ENCODE results near the gene FCMR. TPM values are rescaled to one million over a fixed set of nuclear protein-coding genes. Genes with fewer than 3 reads are reported as not detected.

Gene FCMR
- total RNA-seq, 1 donor from 2014 or later, result 0.58 TPM

- no peak for DNase-seq (ENCODE audit: extremely low spot score, unreplicated experiment)
- Mint-ChIP-seq H3K27me3 (peaks cover 52% of the 10 kb centered on the region), H3K9me3 (no peaks in the 10 kb centered on the region), H3K27ac (no peak overlapping the region), H3K4me1 (ENCODE audit: unreplicated experiment) (no peaks in the 10 kb centered on the region), H3K36me3 (no peaks in the 10 kb centered on the region), H3K4me3 (no peak overlapping the region)
- no peak for TF ChIP-seq CTCF (conservative IDR thresholded peaks at IDR 0.05)
Measured at GRCh38 chr1:206863266-206863665, 58.5 kb downstream of the FCMR start.

GRCh38 chr1:206860165-206860564 is 61.6 kb downstream of the FCMR start:
- DNase-seq (ENCODE audit: extremely low spot score, unreplicated experiment), result no peak
- Mint-ChIP-seq H3K27me3 (peaks cover 29% of the 10 kb centered on the region), H3K36me3 (no peaks in the 10 kb centered on the region), H3K27ac (no peak overlapping the region), H3K4me3 (no peak overlapping the region), H3K4me1 (ENCODE audit: unreplicated experiment) (no peaks in the 10 kb centered on the region), H3K9me3 (no peaks in the 10 kb centered on the region)
- TF ChIP-seq CTCF (conservative IDR thresholded peaks at IDR 0.05), result no peak

- Mint-ChIP-seq H3K27ac (no peak overlapping the region), H3K36me3 (no peaks in the 10 kb centered on the region), H3K27me3 (peaks cover 25% of the 10 kb centered on the region), H3K4me3 (no peak overlapping the region), H3K4me1 (ENCODE audit: unreplicated experiment) (no peaks in the 10 kb centered on the region), H3K9me3 (no peaks in the 10 kb centered on the region)
- DNase-seq (ENCODE audit: extremely low spot score, unreplicated experiment), result no peak
- TF ChIP-seq CTCF (conservative IDR thresholded peaks at IDR 0.05), result no peak
Measured at GRCh38 chr1:206859082-206859521, 62.6 kb downstream of the FCMR start.

- no peak for DNase-seq (ENCODE audit: extremely low spot score, unreplicated experiment)
- peaks cover 23% of the 10 kb centered on the region for H3K27me3 Mint-ChIP-seq
- no peaks in the 10 kb centered on the region for H3K4me1 Mint-ChIP-seq (ENCODE audit: unreplicated experiment)
- no peaks in the 10 kb centered on the region for H3K36me3 Mint-ChIP-seq
- TF ChIP-seq CTCF (conservative IDR thresholded peaks at IDR 0.05), result peak; percentile 48
- no peak overlapping the region for H3K27ac Mint-ChIP-seq
- peaks cover 10% of the 10 kb centered on the region for H3K9me3 Mint-ChIP-seq
- no peak overlapping the region for H3K4me3 Mint-ChIP-seq
Measured at GRCh38 chr1:206856674-206857464, 64.9 kb downstream of the FCMR start.

- TF ChIP-seq CTCF (conservative IDR thresholded peaks at IDR 0.05), result no peak
- Mint-ChIP-seq H3K36me3 (no peaks in the 10 kb centered on the region), H3K4me1 (ENCODE audit: unreplicated experiment) (no peaks in the 10 kb centered on the region), H3K27ac (no peak overlapping the region), H3K4me3 (no peak overlapping the region), H3K27me3 (peaks cover 27% of the 10 kb centered on the region), H3K9me3 (peaks cover 15% of the 10 kb centered on the region)
- DNase-seq (ENCODE audit: extremely low spot score, unreplicated experiment), result no peak
Measured at GRCh38 chr1:206855859-206856258, 65.9 kb downstream of the FCMR start.
